HG03442 (cell line): ENCODE measurements around the gene DPEP2NB.
A peak's percentile ranks its signal among the peaks of the same experiment; 100 is the strongest.
"Not testable (repeated sequence)": the region's sequence is repeated elsewhere in the genome, so short reads cannot be mapped to it uniquely, and the experiment has no call there.

Experiments
- ATAC-seq: cut with Tn5 transposase; IDR thresholded peaks from one replicate; pipeline ENCODE4 v1.9.1; 2021; ENCODE audit warnings: mild to moderate bottlenecking, moderate library complexity; ENCODE audit not compliant: unreplicated experiment

The DPEP2NB gene

GRCh38 chr16:68015681-68016080, at the start of gene DPEP2NB:
Gene DPEP2NB (minus strand): TSS chr16:68015911. CDS start chr16:68015770, 141 bp downstream.
- no peak for ATAC-seq

GRCh38 chr16:68064791-68065365, 49.2 kb upstream of the DPEP2NB start:
- no peak for ATAC-seq

DNA sequence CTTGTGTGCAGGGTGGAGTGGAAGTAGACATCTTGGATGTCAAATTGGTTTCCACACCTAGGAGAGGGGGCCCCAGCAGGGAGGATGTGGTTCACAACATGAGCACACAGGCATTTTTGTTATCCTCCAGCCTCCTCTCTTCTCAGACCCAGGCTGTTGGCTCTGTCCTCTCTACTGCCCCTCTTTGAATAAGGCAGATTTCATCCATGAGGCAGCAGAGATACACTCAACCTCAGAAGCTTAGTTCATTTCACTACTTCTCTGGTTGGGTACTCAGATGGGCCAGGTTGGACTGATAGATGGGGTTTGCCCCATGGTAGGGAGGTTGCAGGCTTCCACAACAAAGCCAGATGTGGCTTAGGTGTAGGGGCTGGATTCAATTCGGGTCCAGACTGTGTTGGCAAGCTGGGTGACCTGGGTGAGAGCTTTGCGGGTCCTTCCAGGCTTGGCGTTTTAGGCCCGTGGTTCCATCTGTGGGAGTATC, 47.2 kb upstream of the DPEP2NB start:
- no peak for ATAC-seq

DNA sequence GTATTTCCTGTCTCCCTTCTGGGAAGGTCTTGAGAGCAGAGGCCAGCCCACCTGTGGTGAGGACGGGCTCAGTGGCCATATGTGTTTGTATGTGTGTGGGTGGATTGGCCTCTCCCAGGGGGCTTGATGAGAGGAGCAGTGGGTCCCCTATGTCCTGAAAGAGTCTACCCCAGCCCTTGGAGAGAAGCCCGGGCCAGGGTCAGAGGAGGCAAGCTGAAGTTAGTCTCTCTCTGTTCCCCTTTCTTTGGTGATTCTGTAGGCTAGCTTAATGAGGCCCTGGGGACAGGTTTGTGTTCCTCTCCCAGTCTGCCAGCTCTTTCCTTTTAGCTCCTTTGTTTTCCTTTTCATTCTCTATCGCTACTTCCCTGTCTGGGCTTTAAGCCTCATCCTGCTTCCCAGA, 45.7 kb upstream of the DPEP2NB start:
- ATAC-seq, result no peak

DNA sequence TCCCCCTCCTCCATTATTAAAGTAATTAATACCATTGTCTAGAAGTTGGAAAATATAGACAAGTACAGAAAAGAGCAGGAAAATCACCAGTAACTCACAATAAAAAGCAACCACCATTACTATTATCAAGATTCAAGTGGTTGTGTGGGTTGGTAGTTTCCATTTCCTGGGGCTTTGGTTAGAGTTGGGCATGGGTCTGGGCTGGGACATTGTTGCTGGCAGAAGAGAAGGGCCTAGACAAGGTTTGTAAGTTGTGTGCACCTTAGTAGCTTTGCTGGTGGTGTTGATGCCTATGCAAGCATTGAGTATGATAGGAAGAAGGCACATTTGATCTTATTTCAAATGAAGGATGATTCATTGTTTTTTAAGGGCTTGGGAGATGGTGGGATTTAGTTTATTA, 44.1 kb upstream of the DPEP2NB start:
- no peak for ATAC-seq

GRCh38 chr16:68055395-68055794, 39.7 kb upstream of the DPEP2NB start:
- ATAC-seq, result no peak

DNA sequence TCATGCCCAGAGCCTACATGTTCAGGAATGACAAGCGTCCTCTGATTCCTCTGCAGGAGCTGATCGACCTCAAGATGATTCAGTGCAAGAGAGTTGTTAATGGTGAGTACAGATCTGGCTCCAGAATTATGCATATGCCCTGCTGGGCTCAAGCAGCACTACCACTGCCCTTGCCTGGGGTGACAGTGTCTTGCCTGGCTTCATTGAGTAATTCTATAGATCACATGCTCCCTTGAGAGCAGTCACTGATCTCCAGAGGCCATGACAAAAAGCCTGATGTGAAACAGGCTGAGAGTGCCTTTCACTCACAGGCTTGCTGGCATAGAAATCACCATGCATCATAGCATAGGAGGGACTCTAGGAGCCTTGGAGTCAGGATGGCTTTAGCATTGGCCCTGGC, 33.7 kb upstream of the DPEP2NB start:
- no peak for ATAC-seq

GRCh38 chr16:68047987-68048386, 32.3 kb upstream of the DPEP2NB start:
- ATAC-seq, result no peak

- no peak for ATAC-seq
These were observed 30.4 kb upstream of the DPEP2NB start for GRCh38 chr16:68046106-68046505.

- ATAC-seq, result no peak
These were observed 26.1 kb upstream of the DPEP2NB start for GRCh38 chr16:68041783-68042182.

- peak; percentile 69 for ATAC-seq
These were observed 25.0 kb upstream of the DPEP2NB start for GRCh38 chr16:68040506-68041288.

DNA sequence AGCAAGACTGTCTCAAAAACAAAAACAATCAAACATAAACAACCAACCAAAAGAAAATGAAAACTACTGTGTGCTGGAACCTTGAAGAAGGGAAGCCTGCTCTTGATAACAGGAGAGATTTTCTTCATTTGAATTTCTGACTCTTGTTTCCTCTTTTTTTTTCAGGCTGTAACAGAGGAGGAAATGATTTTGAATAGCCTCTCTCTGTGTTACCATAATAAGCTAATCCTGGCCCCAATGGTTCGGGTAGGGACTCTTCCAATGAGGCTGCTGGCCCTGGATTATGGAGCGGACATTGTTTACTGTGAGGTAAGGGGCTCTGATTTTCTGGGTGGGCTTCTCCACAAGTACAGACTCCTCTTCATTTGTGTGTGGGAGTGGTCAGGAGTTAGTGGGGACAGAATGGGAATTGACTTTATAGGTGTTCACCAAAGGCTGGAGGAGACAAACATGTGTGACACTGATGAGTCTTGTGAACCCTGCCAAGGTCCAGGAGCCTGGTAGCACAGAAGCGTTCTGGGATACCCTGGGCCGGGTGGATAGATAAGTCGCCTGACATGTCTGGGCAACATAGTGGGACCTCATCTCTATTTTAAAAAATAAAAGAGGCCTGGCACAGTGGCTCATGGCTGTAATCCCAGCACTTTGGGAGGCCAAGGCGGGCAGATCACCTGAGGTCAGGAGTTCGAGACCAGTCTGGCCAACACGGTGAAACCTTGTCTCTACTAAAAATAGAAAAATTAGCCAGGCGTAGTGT, 22.3 kb upstream of the DPEP2NB start:
- no peak for ATAC-seq

DNA sequence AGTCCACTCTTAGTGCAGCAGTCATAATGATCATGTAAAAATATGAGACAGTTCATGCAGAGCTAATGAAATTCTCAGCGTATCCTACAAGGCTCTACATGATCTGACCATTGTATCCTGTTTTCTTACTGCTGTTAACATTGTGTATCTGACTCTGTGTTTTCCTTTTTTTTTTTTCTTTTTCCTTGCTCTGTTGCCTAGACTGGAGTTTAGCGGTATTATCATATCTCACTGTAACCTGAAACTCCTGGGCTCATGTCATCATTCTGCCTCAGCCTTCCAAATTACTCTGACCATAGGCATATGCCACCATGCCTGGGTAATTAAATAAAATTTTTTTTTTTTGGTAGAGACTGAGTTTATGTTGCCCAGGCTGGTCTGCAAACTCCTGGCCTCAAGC, 19.5 kb upstream of the DPEP2NB start:
- ATAC-seq, result no peak

GRCh38 chr16:68033101-68033500, 17.4 kb upstream of the DPEP2NB start:
- ATAC-seq, result no peak

DNA sequence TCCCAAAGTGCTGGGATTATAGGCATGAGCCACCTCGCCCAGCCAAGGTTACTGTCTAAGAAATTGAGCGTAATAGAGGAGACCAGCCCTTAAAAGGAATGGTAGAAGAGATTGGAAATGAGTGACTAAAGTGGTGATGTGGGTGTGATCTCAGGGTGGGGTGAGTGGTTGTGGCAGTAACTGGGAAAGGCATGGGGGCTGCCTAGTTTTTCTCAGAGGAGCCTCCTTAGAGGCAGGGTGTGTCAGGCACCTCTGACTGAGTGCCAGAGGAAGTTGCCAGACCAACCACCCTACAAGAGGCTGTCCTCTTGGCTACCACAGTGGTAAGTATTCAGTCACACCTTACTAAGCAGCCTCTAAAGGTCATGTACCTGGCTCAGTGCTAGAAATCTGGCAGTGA, 16.2 kb upstream of the DPEP2NB start:
- ATAC-seq, result no peak

GRCh38 chr16:68030108-68030507, 14.4 kb upstream of the DPEP2NB start:
- ATAC-seq, result not testable (repeated sequence)

DNA sequence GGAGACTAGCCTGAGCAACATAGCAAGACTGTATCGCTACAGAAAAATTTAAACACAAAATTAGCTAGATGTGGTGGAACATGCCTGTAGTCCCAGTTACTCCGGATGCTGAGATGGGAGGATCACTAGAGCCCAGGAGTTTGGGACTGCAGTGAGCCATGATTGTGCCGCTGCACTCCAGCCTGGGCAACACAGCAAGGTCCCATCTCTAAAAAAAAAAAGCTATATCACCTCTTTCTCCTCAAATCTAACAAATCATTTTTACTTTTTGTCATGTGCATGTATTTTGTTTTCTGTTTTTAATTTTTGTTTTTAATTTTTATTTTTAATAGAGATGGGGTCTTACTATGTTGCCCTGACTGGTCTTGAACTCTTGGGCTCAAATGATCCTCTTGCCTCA, 13.3 kb upstream of the DPEP2NB start:
- no peak for ATAC-seq

DNA sequence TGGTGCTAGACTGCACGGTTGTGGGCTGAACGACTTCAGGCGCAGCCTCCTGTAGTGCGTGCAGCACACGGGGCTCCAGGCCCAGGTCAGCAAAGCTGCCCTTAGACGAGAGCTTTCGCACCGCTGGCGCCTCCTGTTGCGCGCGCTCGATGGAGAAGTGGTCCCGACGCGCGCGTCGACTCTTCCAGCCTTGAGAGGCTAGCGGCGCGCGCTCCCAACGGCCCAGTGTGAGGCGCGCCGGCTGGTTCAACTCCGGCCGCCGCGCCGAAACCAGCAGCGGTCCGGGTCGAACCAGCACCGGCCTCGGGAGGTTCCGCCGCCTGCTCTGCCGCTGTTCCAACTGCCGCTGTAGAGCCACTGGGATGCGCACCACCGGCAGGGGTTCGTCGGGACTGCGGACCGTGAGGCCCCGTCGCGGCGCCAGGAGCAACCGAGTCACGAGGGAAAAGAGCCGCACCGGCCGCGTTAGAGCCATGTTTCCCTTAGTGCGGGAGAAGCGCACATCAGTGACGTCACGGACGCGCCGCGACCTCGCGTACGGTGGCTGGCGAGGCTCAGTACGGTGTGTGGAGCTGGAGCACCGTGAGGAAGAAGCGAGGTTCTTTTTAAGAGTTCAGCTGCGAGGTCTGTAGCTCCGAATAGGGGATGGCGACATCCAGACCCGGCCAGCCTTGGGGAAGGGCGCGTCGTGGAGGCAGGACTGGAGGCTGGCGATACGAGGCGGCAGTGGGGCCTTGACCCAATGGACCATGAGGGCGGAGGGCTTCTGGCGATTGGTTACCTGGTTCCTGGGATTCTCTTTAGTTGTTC, 7.2 kb upstream of the DPEP2NB start, which contains the start of the genes DDX28 and DUS2:
TSS of gene DDX28 (minus strand) at position 505 of the 810 bp plus-strand sequence. CDS start at position 475, 30 bp downstream.
TSS of gene DUS2 (plus strand) at position 557 of the 810 bp plus-strand sequence. CDS start 14,740 bp downstream, outside the sequence.
- peak; percentile 78 for ATAC-seq

DNA sequence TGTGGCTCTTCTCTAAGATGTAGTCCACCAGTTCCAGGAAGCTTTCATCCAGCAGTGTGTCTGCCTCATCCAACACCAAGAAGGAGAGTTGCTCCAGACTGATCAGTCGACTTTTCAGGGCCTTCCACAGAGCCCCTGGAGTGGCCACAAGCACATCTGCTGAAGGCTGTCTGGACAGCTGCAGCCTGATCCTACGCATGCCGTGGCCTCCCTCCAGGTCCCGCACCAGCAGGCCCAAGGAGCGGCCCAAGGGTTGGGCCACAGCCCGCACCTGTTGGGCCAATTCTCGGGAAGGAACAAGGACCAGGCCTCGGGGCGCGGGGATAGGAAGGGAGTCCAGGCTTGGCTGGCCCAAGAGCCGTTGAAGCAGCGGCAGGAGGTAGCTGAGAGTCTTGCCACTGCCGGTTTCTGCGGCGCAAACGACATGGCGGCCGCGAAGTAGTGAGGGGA, 6.6 kb upstream of the DPEP2NB start:
- peak; percentile 2 for ATAC-seq

- ATAC-seq, result no peak
These were observed 5.8 kb upstream of the DPEP2NB start for GRCh38 chr16:68021490-68021889.
